Coronary artery (tissue), 2 donors: ENCODE measurements around the gene PLAAT3.

Experiments used
- DNase-seq: peaks from one replicate; pipeline ENCODE4 v3.0.0-alpha.2; 2017; ENCODE audit warnings: low spot score
- H3K27ac ChIP-seq, 2 donors: fragments of 200-600 bp; sonication (generic); one replicate each; pipeline ENCODE4 v1.5.1; 2016 to 2019
- H3K4me3 ChIP-seq: fragments of 200-600 bp; sonication (generic); 2 replicates; pipeline ENCODE4 v1.5.1; 2016; ENCODE audit warnings: mild to moderate bottlenecking, moderate library complexity
- CTCF ChIP-seq: fragments of 200-600 bp; sonication (generic); IDR thresholded peaks from one replicate; pipeline ENCODE4 v1.5.1; 2019; ENCODE audit warnings: antibody characterized with exemption

PLAAT3 gene

GRCh38 chr11:63616953-63617352 lies 2.7 kb upstream of the PLAAT3 start:
- no peak for DNase-seq
- Histone ChIP-seq H3K27ac (no peak overlapping the region), H3K4me3 (no peak overlapping the region)
- no peak for TF ChIP-seq CTCF

GRCh38 chr11:63613517-63614135 lies 607 bp downstream of the PLAAT3 start:
- DNase-seq: peak; percentile 80
- Histone ChIP-seq H3K4me3 (peak overlapping the region; percentile 91), H3K27ac (peak overlapping the region; percentile 73 to 91)
- no peak for TF ChIP-seq CTCF

GRCh38 chr11:63612181-63612580 lies 2.1 kb downstream of the PLAAT3 start:
- no peak for TF ChIP-seq CTCF
- no peak for DNase-seq
- Histone ChIP-seq H3K27ac (peak overlapping the region in 1 of 2 donors; percentile 20), H3K4me3 (peak overlapping the region; percentile 2)

- TF ChIP-seq CTCF: no peak
- Histone ChIP-seq H3K27ac (peak overlapping the region in 1 of 2 donors; percentile 20), H3K4me3 (peak overlapping the region; percentile 5)
- no peak for DNase-seq
Observed at GRCh38 chr11:63611395-63611747, 2.9 kb downstream of the PLAAT3 start.

GRCh38 chr11:63610604-63611394 lies 3.4 kb downstream of the PLAAT3 start:
- no peak for TF ChIP-seq CTCF
- Histone ChIP-seq H3K4me3 (peak overlapping the region; percentile 5), H3K27ac (peak overlapping the region in 1 of 2 donors; percentile 44)
- DNase-seq: peak; percentile 69

- peak overlapping the region in 1 of 2 donors; percentile 44 for H3K27ac ChIP-seq
- TF ChIP-seq CTCF: no peak
Observed at GRCh38 chr11:63609971-63610580, 4.2 kb downstream of the PLAAT3 start.

More at GRCh38 chr11:63609971-63610580, 4.2 kb downstream of the PLAAT3 start:
- no peak overlapping the region for H3K4me3 ChIP-seq
- DNase-seq: peak; percentile 68
